NCI-H2227 treated with DMSO at 0.1 percent for 48 hours (cell line): ENCODE results near the gene NSG1.
"Not testable (repeated sequence)": the region's sequence is repeated elsewhere in the genome, so short reads cannot be mapped to it uniquely, and the experiment has no call there.

Experiments used
- DNase-seq: peaks from one replicate; lab custom pipeline; 2025; lab: John Stamatoyannopoulos, UW

Gene NSG1

DNA sequence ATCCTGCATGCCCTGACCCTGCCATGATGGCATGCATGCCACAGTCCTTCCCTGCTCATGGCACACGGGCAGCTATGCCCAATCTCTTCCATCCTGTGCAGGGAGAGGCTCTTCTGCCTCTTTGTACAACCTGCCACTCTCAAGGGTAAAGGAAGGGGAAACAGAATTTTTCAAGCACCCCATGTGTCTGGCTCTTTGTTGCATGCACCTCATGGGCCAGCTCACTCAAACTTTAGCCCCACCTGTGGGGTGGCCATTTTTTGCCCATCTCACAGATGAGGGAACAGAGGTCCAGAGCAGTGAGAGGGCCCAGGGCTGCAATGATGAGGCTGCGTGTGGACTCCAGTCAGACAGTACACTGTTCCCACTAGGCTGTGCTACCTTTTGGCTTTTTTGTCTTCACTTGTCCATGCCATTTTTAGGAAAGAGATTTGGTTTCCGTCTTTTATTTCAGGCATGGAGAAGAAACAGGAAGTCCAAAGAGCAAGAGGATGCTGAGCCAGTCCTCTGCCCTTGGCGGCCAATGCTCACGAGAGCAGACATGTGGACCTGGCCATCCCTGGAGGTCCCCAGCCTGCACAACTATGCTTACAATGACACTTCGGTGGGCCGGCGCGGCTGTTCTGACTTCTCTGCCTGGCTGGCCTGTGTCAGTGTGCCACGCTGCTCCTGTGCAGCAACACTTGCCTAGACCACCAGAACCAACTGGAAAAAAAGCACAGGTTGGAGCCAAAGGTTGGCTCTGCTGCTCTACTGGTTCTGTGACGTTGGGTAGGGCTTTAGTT lies 45.6 kb downstream of the NSG1 start:
- no peak for DNase-seq

DNA sequence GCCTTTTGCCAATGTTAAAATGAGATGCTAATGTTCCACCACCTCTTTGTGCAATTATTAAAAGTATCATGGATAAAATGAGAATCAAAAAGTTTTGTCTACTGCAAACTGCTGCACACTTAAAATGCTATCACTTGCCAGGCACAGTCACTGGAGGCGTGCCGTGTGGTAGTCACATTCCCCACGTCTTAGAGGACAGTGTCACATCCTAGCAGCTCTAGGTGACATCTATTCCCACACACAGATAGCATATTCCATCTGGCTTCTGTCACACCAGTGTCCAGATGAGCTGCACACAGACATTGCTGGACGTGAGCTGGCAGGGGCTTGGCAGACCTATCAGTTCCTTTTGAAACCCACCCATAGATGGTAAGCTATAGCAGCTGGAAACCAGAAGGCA lies 47.0 kb downstream of the NSG1 start:
- DNase-seq = no peak

DNA sequence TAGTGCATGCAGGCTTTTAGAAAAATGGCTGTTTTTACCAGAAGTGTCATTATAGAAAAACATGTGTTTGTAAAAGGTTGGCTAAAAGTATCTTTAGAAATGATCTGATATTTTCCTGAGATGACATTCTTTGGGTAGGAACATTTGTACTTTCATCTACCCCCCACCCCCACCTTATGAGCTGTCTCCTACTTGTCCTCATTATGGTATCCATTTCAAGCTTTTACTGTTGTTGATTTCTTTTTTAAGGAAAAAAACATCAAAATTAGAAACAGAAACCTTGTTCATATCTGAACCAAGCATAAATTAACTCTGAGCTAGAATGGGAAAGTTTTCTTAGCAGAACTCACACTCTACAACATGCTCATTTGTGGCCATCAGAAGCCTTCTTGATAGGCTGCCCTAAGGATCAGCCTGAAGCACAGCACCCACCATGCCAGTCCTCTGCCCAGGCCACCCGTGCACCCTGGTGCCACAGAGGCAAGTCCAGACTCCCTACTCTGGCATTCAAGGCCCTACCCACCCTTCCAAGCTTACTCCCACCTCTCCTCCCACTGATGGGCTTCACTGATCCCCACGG lies 49.4 kb downstream of the NSG1 start:
- DNase-seq = no peak

- no peak for DNase-seq
Measured at GRCh38 chr4:4437798-4438470, 51.0 kb downstream of the NSG1 start.

DNA sequence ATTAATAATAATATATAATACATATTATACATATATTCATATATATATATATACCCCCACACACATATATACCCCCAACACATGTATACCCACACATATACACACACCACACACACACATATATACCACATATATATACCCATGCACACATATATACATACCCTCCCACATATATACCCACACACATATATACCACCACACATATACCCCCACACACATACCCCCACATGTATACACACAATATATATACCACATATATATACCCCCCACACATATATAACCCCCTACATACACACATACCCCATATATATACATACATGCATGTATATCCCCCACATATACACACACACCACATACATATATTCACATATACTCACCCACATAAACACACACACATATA lies 52.0 kb downstream of the NSG1 start:
- no peak for DNase-seq

GRCh38 chr4:4439782-4440181 lies 52.9 kb downstream of the NSG1 start:
- DNase-seq = no peak

- DNase-seq = no peak
Measured at GRCh38 chr4:4440333-4441061, 53.6 kb downstream of the NSG1 start.

DNA sequence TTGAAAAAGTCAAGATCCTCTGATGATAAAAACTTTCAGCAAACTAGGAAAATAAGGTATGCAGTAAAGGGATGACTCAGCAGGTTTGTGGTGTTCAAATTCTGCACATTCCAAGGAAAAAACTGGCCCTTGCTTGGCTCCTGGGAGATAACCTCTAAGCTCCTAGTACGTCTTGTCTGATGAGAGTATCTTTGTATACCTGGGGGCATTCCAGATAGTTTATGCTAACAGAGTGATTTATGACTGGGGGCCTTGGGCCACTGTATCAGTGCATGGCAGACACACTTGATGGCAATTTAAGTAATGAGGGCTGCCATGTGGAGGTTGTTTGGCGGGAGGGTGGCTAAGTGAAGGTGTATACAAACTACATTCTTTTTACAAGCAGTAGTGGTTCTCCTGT lies 56.9 kb downstream of the NSG1 start:
- no peak for DNase-seq

DNA sequence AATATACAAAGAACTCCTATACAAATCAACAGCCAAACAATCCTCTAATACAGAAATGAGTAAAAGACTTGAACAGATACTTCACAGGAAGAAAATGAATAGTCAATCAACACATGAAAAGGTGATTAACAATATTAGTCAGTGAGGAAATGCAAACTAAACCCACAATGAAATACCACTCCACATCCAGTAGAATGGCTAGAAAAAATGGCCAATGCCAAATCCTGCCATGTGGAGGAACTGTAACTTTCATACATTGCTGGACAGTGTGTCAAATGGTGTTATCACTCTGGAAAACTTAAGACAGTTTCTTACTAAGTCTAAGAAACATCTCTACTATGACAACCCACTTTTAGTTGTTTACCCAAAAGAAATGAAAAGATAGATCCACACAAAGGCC lies 59.5 kb downstream of the NSG1 start:
- no peak for DNase-seq

DNA sequence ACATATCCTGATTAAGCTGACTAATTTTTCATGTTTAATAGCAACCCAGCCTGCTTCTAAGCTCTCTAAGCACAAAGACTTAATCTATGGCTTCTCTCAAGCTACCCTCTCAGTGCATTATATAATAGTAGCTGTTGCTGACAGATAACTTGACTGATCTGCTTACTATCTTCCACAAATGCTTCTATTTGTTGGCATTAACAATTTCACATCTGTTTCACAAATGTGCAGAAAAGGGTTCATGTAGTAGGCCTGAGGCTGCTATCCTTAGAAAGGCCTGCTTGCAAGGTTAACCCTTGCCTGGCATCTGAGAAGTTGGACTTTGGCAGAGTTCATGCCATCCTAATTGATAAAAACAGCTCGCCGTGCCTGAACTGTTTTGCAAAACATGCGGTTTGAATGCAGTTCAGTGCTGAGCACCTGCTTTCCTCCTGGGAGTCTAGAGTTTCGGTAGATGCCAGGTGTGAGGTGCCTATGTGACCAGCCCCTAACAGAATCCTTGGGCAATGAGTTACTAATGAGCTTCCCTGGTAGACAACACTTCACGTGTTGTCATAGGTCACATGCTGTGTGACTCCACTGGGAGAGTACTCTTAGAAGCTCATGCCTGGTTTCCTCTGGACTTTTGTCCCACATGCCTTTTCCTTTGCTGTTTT lies 68.4 kb downstream of the NSG1 start:
- no peak for DNase-seq

GRCh38 chr4:4456351-4456750 lies 69.4 kb downstream of the NSG1 start:
- no peak for DNase-seq

GRCh38 chr4:4456816-4457578 lies 70.1 kb downstream of the NSG1 start:
- no peak for DNase-seq

DNA sequence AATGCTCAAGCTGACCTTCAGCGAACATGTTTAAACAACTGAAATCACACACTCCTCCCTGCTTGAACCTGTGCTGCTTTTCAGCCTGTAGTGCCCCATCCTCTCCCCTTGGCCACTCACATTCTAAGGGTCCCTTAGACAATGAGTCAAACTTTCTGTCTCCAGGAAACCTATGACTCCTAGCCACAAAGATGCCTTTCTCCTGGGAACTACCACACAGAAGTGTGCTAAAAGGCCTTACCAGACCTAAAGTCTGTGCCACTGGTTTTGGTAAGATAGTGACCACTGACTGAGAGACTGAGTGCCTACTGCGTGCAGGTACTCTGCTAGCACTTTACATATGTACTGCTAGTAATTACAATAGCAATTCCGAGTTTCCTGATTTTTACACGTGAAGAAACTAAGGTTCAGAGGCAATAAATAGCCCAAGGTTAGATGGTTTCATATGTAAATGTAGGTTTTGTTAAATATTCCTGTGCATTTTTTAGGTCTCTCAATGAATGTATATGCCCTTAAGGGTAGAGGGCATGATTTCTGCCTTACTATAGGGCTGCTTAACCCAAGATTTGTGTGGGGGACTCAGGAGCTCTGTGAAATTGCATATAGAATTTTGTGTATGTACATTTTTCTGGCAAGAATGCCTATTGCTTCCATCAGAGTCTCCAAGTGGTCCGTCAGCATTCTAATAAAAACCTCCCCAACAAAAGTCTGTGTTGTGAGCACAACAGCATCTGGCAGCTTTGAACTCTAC lies 71.1 kb downstream of the NSG1 start:
- no peak for DNase-seq

DNA sequence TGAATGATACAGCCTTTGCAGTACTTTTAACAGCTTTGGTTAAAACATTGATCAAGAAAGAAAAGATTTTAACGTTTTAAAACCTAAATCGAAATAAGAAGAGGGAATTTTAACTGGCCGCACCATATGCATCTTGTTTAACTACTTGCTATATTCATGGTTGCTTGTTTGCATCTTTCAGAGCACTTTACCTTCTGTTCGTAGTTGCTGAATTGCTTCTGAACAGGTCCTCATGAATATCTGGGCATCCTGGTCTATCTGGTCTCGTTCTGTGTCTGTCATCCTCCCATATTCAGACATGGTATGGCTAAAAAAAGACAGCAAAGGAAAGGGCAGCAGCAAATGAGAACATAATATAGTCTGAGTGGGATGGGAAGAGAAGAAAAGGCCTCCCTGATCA lies 72.3 kb downstream of the NSG1 start:
- DNase-seq = no peak

- DNase-seq = no peak
Measured at GRCh38 chr4:4460759-4461158, 73.9 kb downstream of the NSG1 start.

- DNase-seq = no peak
Measured at GRCh38 chr4:4461178-4461577, 74.3 kb downstream of the NSG1 start.

DNA sequence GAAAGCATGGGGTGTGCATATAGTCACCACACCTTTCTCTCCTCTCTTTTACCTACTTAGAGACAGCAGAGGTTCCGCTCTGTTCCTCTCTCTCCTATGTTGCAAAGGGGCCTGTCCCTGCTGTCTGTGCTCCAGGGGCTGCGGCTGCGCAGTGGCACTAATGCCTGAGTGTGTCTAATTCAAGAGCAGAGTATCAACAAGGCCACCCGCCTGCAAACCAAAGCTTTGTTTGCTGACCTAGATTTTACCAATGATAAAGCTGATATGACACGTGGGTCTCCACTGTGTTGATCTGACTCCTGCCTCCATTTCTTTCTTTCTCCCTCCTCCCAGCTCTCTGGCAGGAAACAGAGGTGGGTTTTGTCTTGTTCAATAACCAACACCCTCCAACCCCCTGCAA lies 74.9 kb downstream of the NSG1 start:
- no peak for DNase-seq

GRCh38 chr4:4462970-4463369 lies 76.1 kb downstream of the NSG1 start:
- no peak for DNase-seq

DNA sequence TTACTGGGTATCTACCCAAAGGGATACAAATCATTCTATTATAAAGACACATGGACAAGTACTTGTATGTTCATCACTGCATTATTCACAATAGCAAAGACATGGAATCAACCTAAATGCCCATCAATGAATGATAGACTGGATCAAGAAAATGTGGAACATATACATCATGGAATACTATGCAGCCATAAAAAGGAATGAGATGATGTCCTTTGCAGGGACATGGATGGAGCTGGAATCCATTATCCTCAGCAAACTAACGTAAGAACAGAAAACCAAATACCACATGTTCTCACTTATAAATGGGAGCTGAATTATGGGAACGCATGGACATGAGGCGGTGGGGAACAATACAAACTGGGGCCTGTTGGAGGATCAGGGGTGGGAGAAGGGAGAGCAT lies 78.3 kb downstream of the NSG1 start:
- DNase-seq = not testable (repeated sequence)
